ENCODE data around the gene PPL.

DNA sequence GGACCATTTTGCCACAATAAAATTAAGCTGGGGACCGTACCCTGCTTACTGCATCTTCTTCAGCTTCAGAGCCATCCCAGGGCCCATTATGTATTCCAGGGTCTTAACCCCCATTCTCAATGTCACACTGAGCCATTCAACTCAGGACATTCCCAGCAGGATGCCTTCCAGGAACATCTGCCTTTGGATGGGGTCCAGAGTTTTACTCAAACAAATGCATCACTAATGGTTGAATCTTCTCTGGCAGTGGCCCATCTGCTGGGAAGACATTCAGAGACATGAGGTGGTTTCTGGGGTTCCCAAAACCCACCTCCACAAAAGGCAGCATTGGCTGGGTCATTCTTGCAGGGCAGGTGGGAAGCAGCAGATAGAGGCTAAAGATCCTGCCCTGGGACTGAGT lies 17.8 kb upstream of the PPL start:
- no peak for TF ChIP-seq POLR2AphosphoS5 (IDR thresholded peaks at IDR 0.05)
- TF ChIP-seq EP300 (IDR thresholded peaks at IDR 0.05) = no peak
